Kidney (tissue), 14 donors: ENCODE data around the gene PFDN2. TPM values are rescaled to one million over a fixed set of nuclear protein-coding genes. Genes with fewer than 3 reads are reported as not detected.

Experiments
- DNase-seq, 5 donors: peaks; one replicate each; pipeline ENCODE4 v3.0.0-alpha.2; 2013 to 2020
- FAIRE-seq: peaks from 2 replicates; lab custom pipeline; 2012; peaks lifted over from hg19 to GRCh38; lab: Jason Lieb, UNC
- H3K27ac ChIP-seq, 2 donors: one replicate each; pipeline ENCODE4 v1.7.0; 2013; ENCODE audit warnings: low read depth in 2 of 2, low read length in 2 of 2, inconsistent platforms in 1 of 2
- H3K27me3 ChIP-seq: one replicate; pipeline ENCODE4 v1.7.1; 2013; ENCODE audit warnings: low read length, inconsistent platforms; ENCODE audit not compliant: control insufficient read depth, insufficient read depth
- H3K36me3 ChIP-seq, 3 donors: one replicate each; pipeline versions ENCODE4 v1.7.0 to v1.7.1; 2013; ENCODE audit warnings: low read length in 3 of 3, control low read depth in 1 of 3, inconsistent platforms in 1 of 3; ENCODE audit not compliant: insufficient read depth in 3 of 3, control insufficient read depth in 2 of 3
- H3K4me1 ChIP-seq, 3 donors: one replicate each; pipeline versions ENCODE4 v1.7.0 to v1.7.1; 2013; ENCODE audit warnings: low read length in 3 of 3, inconsistent platforms in 1 of 3, low read depth in 1 of 3; ENCODE audit not compliant: control insufficient read depth in 2 of 3, insufficient read depth in 2 of 3
- H3K4me3 ChIP-seq, 3 donors: one replicate each; pipeline versions ENCODE4 v1.7.0 to v1.8.1; 2013; ENCODE audit warnings: low read length in 3 of 3, control low read depth in 1 of 3, inconsistent platforms in 1 of 3
- H3K9ac ChIP-seq, 3 donors: one replicate each; pipeline versions ENCODE4 v1.7.0 to v1.7.1; 2013; ENCODE audit warnings: low read length in 3 of 3, control low read depth in 1 of 3, inconsistent platforms in 1 of 3
- H3K9me3 ChIP-seq, 3 donors: one replicate each; pipeline versions ENCODE4 v1.7.0 to v1.7.1; 2013; ENCODE audit warnings: low read length in 3 of 3, control low read depth in 1 of 3, inconsistent platforms in 1 of 3; ENCODE audit not compliant: control insufficient read depth in 2 of 3, insufficient read depth in 1 of 3
- CTCF ChIP-seq: IDR thresholded peaks from 3 replicates; pipeline ENCODE4 v1.5.1; 2012; ENCODE audit warnings: mild to moderate bottlenecking, moderate library complexity, borderline replicate concordance; ENCODE audit not compliant: insufficient read depth; ENCODE audit errors: extremely low read depth
- intact Hi-C: fragments of 100-400 bp; cut with DNase I; formaldehyde crosslinking; loops from one replicate; pipeline ENCODE4 v1.11.1; 2022
- polyA plus RNA-seq: library from polyadenylated mRNA; stranded (reverse); fragments of 350-450 nt; fragmentation: Illumina TruSeq; extraction: RNeasy Lipid Tissue Mini Kit (QIAGEN cat#74804); gene quantifications from one replicate; pipeline ENCODE4 v1.2.3, GENCODE V29; 2014; ENCODE audit warnings: low read depth, low replicate concordance; ENCODE audit not compliant: insufficient read depth
- total RNA-seq: library from RNA; stranded (reverse); fragmentation: NEBNext Ultra II Directional; extraction: Animal tissue kit (Norgen Biotek cat#: 25700); gene quantifications from one replicate; pipeline ENCODE4 v1.2.1, GENCODE V29; 2021
- donor health status: control.
- donor health status: control.
- donor health status: control.
- donor health status: control.
- donor health status: control.
- donor health status: DM: yes; HTN: yes; CAD: no.
- donor health status: Normal renal cell carcinoma (clear cell type).

Gene PFDN2
- total and polyA plus RNA-seq, 2 donors from 2014 or later = 46.7 to 149 TPM

- DNase-seq (no peak), FAIRE-seq (no peak)
These were observed 2.6 kb downstream of the PFDN2 start for GRCh38 chr1:161115132-161115711.

DNA sequence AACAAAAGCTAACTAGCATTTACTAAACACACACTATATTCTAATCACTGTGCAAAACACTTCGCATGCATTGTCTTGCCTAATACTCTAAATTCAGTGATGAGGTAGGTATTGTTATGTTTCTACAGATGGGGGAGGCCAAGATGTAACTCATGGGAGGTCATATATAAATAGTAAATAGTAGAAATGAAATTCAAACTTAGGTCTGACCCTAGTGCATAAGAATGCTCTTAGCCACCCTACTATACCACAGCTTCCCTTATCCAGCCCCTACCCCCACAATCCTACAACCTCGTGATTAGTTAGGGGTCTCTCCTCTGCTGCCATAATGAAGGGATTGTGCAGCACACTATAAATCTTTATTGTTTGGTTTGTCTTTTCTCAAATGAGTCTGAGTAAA is 3.3 kb downstream of the PFDN2 start:
- TF ChIP-seq CTCF = no peak
- no peak for DNase-seq

More at GRCh38 chr1:161115132-161115711, 2.6 kb downstream of the PFDN2 start:
- peaks cover 0 to under 1% (median 0%) of the 10 kb centered on the region in 3 donors for H3K36me3 ChIP-seq
- no peaks in the 10 kb centered on the region for H3K27me3 ChIP-seq
- intact Hi-C loops = no loop called here
- no peak overlapping the region for H3K27ac ChIP-seq
- no peak overlapping the region for H3K4me3 ChIP-seq
- H3K9me3 ChIP-seq = no peaks in the 10 kb centered on the region
- TF ChIP-seq CTCF = no peak
- peaks cover 4 to 30% (median 23%) of the 10 kb centered on the region in 3 donors for H3K4me1 ChIP-seq
- H3K9ac ChIP-seq = no peak overlapping the region

DNA sequence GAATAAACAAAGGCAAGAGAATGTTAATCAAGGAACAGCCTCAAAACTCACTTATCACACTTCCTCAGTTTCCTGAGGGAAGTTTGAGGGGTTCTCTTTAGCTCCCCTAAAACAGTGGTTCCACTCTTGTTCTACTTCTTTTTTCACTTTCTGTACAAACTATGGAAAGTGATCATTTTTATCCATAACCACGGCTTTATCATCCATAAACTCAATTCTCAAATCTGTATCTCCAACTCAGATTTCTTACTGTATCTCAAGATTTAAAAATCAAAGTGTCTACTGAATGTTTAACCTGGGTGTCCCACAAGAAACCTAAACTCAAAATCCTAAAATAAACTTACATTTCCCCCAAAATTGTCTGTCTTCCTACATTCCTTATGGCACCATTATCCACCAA is 3.9 kb downstream of the PFDN2 start:
- Histone ChIP-seq H3K9ac (no peak overlapping the region), H3K27me3 (no peaks in the 10 kb centered on the region), H3K27ac (no peak overlapping the region), H3K4me3 (no peak overlapping the region), H3K36me3 (no peaks in the 10 kb centered on the region), H3K9me3 (no peaks in the 10 kb centered on the region), H3K4me1 (peaks cover 3 to 17% (median 11%) of the 10 kb centered on the region in 3 donors)
- intact Hi-C loops = no loop called here
- DNase-seq (no peak), FAIRE-seq (no peak)
- TF ChIP-seq CTCF = no peak

More for the DNA sequence above, 3.3 kb downstream of the PFDN2 start:
- no peak overlapping the region for H3K27ac ChIP-seq
- peaks cover 4 to 23% (median 17%) of the 10 kb centered on the region in 3 donors for H3K4me1 ChIP-seq
- H3K27me3 ChIP-seq = no peaks in the 10 kb centered on the region
- no peaks in the 10 kb centered on the region for H3K36me3 ChIP-seq
- FAIRE-seq = no peak
- intact Hi-C loops = no loop called here
- H3K9ac ChIP-seq = no peak overlapping the region
- no peak overlapping the region for H3K4me3 ChIP-seq
- H3K9me3 ChIP-seq = no peaks in the 10 kb centered on the region
